Neuronal stem cell (in vitro differentiated cells): Measurements from ENCODE around the gene ACOXL.

Source experiments
- DNase-seq: peaks from one replicate; pipeline ENCODE4 v3.0.0-alpha.2; 2013; ENCODE audit warnings: low spot score
- H2AFZ ChIP-seq: one replicate; pipeline ENCODE4 v1.6.1; 2013; ENCODE audit warnings: mild to moderate bottlenecking, low read length, inconsistent platforms
- H2AK5ac ChIP-seq: 2 replicates; pipeline ENCODE4 v1.6.1; 2013; ENCODE audit warnings: low read depth, mild to moderate bottlenecking, inconsistent platforms, low read length, moderate library complexity, mixed read lengths
- H2BK120ac ChIP-seq: 2 replicates; pipeline ENCODE4 v1.6.1; 2013; ENCODE audit warnings: low read depth, mild to moderate bottlenecking, inconsistent platforms, low read length, moderate library complexity, mixed read lengths
- H2BK12ac ChIP-seq: one replicate; pipeline ENCODE4 v1.6.1; 2013; ENCODE audit warnings: low read length, inconsistent platforms
- H2BK15ac ChIP-seq: 2 replicates; pipeline ENCODE4 v1.6.1; 2013; ENCODE audit warnings: mild to moderate bottlenecking, low read length, inconsistent platforms, mixed read lengths
- H2BK5ac ChIP-seq: one replicate; pipeline ENCODE4 v1.6.1; 2013; ENCODE audit warnings: inconsistent platforms, mild to moderate bottlenecking, low read length, moderate library complexity
- H3K14ac ChIP-seq: one replicate; pipeline ENCODE4 v1.6.1; 2013; ENCODE audit warnings: low read length, inconsistent platforms
- H3K18ac ChIP-seq: 2 replicates; pipeline ENCODE4 v1.6.1; 2013; ENCODE audit warnings: low read length, inconsistent platforms
- H3K23ac ChIP-seq: 2 replicates; pipeline ENCODE4 v1.6.1; 2013; ENCODE audit warnings: low read depth, mild to moderate bottlenecking, mixed read lengths, low read length, inconsistent platforms; ENCODE audit not compliant: poor library complexity
- H3K27ac ChIP-seq: replicated peaks from 3 replicates; pipeline ENCODE4 v1.5.1; 2013; ENCODE audit warnings: low read length, inconsistent platforms
- H3K27me3 ChIP-seq, 3 experiments: 2 replicates each; pipeline ENCODE4 v1.6.1; 2013; ENCODE audit warnings: low read length in 3 of 3, mild to moderate bottlenecking in 2 of 3, inconsistent platforms in 1 of 3, low read depth in 1 of 3, mixed read lengths in 1 of 3, moderate library complexity in 1 of 3; ENCODE audit not compliant: control insufficient read depth in 3 of 3, insufficient read depth in 3 of 3
- H3K36me3 ChIP-seq, 2 donors: replicated peaks in 1 of 2; 2 replicates each; pipeline ENCODE4 v1.6.1; 2013; ENCODE audit warnings: low read length in 2 of 2; ENCODE audit not compliant: control insufficient read depth in 2 of 2, insufficient read depth in 2 of 2
- H3K4ac ChIP-seq: 2 replicates; pipeline ENCODE4 v1.6.1; 2013; ENCODE audit warnings: inconsistent platforms, mild to moderate bottlenecking, low read length, moderate library complexity
- H3K4me1 ChIP-seq, 2 donors: 1 replicate in 1 of 2; 2 replicates in 1 of 2; pipeline ENCODE4 v1.6.1; 2013; ENCODE audit warnings: low read length in 2 of 2, low read depth in 1 of 2; ENCODE audit not compliant: control insufficient read depth in 2 of 2, insufficient read depth in 1 of 2
- H3K4me2 ChIP-seq: one replicate; pipeline ENCODE4 v1.6.1; 2013; ENCODE audit warnings: mild to moderate bottlenecking, low read length, inconsistent platforms; ENCODE audit not compliant: insufficient read depth, poor library complexity, severe bottlenecking
- H3K4me3 ChIP-seq, 2 donors: 2 replicates each; pipeline ENCODE4 v1.5.1; 2013; ENCODE audit warnings: low read length in 2 of 2, mild to moderate bottlenecking in 2 of 2, inconsistent platforms in 1 of 2, moderate library complexity in 1 of 2
- H3K79me1 ChIP-seq: one replicate; pipeline ENCODE4 v1.6.1; 2013; ENCODE audit warnings: low read depth, mild to moderate bottlenecking, inconsistent platforms, low read length, moderate library complexity
- H3K9ac ChIP-seq: one replicate; pipeline ENCODE4 v1.6.1; 2013; ENCODE audit warnings: mild to moderate bottlenecking, low read depth, low read length, inconsistent platforms; ENCODE audit not compliant: poor library complexity
- H3K9me3 ChIP-seq, 2 donors: replicated peaks in 1 of 2; 2 replicates each; pipeline versions ENCODE3 to v1.6.1; 2013; ENCODE audit warnings: low read length in 2 of 2, mild to moderate bottlenecking in 2 of 2, inconsistent platforms in 1 of 2, low read depth in 1 of 2, mixed read lengths in 1 of 2, moderate library complexity in 1 of 2; ENCODE audit not compliant: control insufficient read depth in 2 of 2, insufficient read depth in 1 of 2
- H4K8ac ChIP-seq: one replicate; pipeline ENCODE4 v1.6.1; 2013; ENCODE audit warnings: low read depth, mild to moderate bottlenecking, inconsistent platforms, low read length, moderate library complexity
- H4K91ac ChIP-seq: one replicate; pipeline ENCODE4 v1.6.1; 2013; ENCODE audit warnings: low read length, low read depth, mild to moderate bottlenecking, inconsistent platforms; ENCODE audit not compliant: poor library complexity
- WGBS, 2 donors: extraction: QIAGEN DNeasy Blood & Tissue Kit; methylation state at CpG; one replicate each; pipeline ENCODE4 v1.1.7; 2013; ENCODE audit warnings: missing lambda C conversion rate in 2 of 2, mixed read lengths in 1 of 2; ENCODE audit not compliant: insufficient read length in 2 of 2, insufficient replicate concordance in 1 of 2; ENCODE audit errors: extremely low coverage in 2 of 2; 5-methylcytosine and 5-hydroxymethylcytosine counted together

Gene ACOXL

GRCh38 chr2:110995911-110996310, 263.5 kb downstream of the ACOXL start:
- no peak overlapping the region for H4K91ac ChIP-seq
- no peak overlapping the region for H3K27ac ChIP-seq
- no peak overlapping the region for H3K4me2 ChIP-seq
- no CpG with 5 or more reads among the region's 6 CpGs for WGBS, 2 donors
- no peak overlapping the region for H2BK120ac ChIP-seq
- H3K27me3 ChIP-seq: no peaks in the 10 kb centered on the region
- H3K14ac ChIP-seq: no peak overlapping the region
- H3K4me1 ChIP-seq: peaks cover 0 to 2% of the 10 kb centered on the region in 2 donors
- no peaks in the 10 kb centered on the region for H3K36me3 ChIP-seq
- no peak overlapping the region for H3K4me3 ChIP-seq
- H3K9me3 ChIP-seq: no peaks in the 10 kb centered on the region
- no peak overlapping the region for H3K23ac ChIP-seq
- no peak overlapping the region for H3K4ac ChIP-seq
- no peak for DNase-seq
- no peak overlapping the region for H4K8ac ChIP-seq
- H3K9ac ChIP-seq: no peak overlapping the region
- H3K18ac ChIP-seq: no peak overlapping the region
- no peaks in the 10 kb centered on the region for H3K79me1 ChIP-seq
- no peak overlapping the region for H2BK15ac ChIP-seq
- no peak overlapping the region for H2AK5ac ChIP-seq
- H2AFZ ChIP-seq: no peak overlapping the region
- no peak overlapping the region for H2BK5ac ChIP-seq
- H2BK12ac ChIP-seq: no peak overlapping the region

GRCh38 chr2:110997331-110998045, 265.1 kb downstream of the ACOXL start:
- Histone ChIP-seq H4K91ac (no peak overlapping the region), H3K27ac (no peak overlapping the region), H3K18ac (no peak overlapping the region), H3K79me1 (no peaks in the 10 kb centered on the region), H3K14ac (no peak overlapping the region), H2BK120ac (no peak overlapping the region), H2AK5ac (no peak overlapping the region), H2BK15ac (no peak overlapping the region), H2BK5ac (no peak overlapping the region), H3K9ac (no peak overlapping the region), H3K27me3 (no peaks in the 10 kb centered on the region), H2BK12ac (no peak overlapping the region), H2AFZ (no peak overlapping the region), H3K23ac (no peak overlapping the region), H3K4ac (no peak overlapping the region), H3K4me1 (peaks cover 0 to 2% of the 10 kb centered on the region in 2 donors), H3K9me3 (no peaks in the 10 kb centered on the region), H3K4me2 (no peak overlapping the region), H4K8ac (no peak overlapping the region), H3K4me3 (no peak overlapping the region), H3K36me3 (no peaks in the 10 kb centered on the region)
- no CpG with 5 or more reads among the region's 6 CpGs for WGBS, 2 donors
- DNase-seq: no peak

GRCh38 chr2:110998311-110998710, 265.9 kb downstream of the ACOXL start:
- Histone ChIP-seq H3K4me2 (no peak overlapping the region), H3K27me3 (no peaks in the 10 kb centered on the region), H3K79me1 (no peaks in the 10 kb centered on the region), H3K4me1 (peaks cover 0 to 2% of the 10 kb centered on the region in 2 donors), H3K9me3 (no peaks in the 10 kb centered on the region), H2AFZ (peak overlapping the region; percentile 66), H4K91ac (no peak overlapping the region), H3K9ac (no peak overlapping the region), H3K36me3 (no peaks in the 10 kb centered on the region), H3K18ac (no peak overlapping the region), H3K4me3 (no peak overlapping the region), H2BK5ac (no peak overlapping the region), H3K4ac (no peak overlapping the region), H3K23ac (no peak overlapping the region), H2AK5ac (no peak overlapping the region), H3K14ac (no peak overlapping the region), H2BK15ac (no peak overlapping the region), H2BK12ac (no peak overlapping the region), H4K8ac (no peak overlapping the region), H2BK120ac (no peak overlapping the region), H3K27ac (no peak overlapping the region)
- no CpG with 5 or more reads among the region's 4 CpGs for WGBS, 2 donors
- no peak for DNase-seq

- Histone ChIP-seq H2AK5ac (no peak overlapping the region), H3K23ac (no peak overlapping the region), H2BK120ac (no peak overlapping the region), H3K18ac (no peak overlapping the region), H3K79me1 (no peaks in the 10 kb centered on the region), H3K14ac (no peak overlapping the region), H2BK15ac (no peak overlapping the region), H3K4me2 (no peak overlapping the region), H3K9ac (no peak overlapping the region), H3K4me3 (no peak overlapping the region), H3K4me1 (peaks cover 0 to 2% of the 10 kb centered on the region in 2 donors), H2AFZ (no peak overlapping the region), H3K27ac (no peak overlapping the region), H2BK5ac (no peak overlapping the region), H3K27me3 (no peaks in the 10 kb centered on the region), H4K8ac (no peak overlapping the region), H3K4ac (no peak overlapping the region), H3K9me3 (no peaks in the 10 kb centered on the region), H3K36me3 (no peaks in the 10 kb centered on the region), H4K91ac (no peak overlapping the region), H2BK12ac (no peak overlapping the region)
- no peak for DNase-seq
Measured at GRCh38 chr2:110999626-111000025, 267.3 kb downstream of the ACOXL start.
